ENCODE data around the gene FBXO10. TPM values are rescaled to one million over a fixed set of nuclear protein-coding genes. Genes with fewer than 3 reads are reported as not detected.

The FBXO10 gene
- total and polyA plus RNA-seq, 10 of the 15 experiments (the other 5 are each of a cell fraction or from before 2014, with no cell fraction given), result 1.6 to 17.2 (median 9.6) TPM

GRCh38 chr9:37542895-37543294 is 33.3 kb downstream of the FBXO10 start:
- ChIA-PET SMC1A (ENCODE audit: uncharacterized antibody, unreplicated experiment) (interaction anchor here (1.2 kb wide), 1 partner anchor 12 kb away, joined by 3 read pairs; no protein-coding TSS in a partner anchor), POLR2A (no interaction called here), RAD21 (ENCODE audit: unreplicated experiment) (no interaction called here), CTCF (no interaction called here)
- in situ Hi-C loops (cut with MboI) (no loop called here), intact Hi-C loops (cut with micrococcal nuclease; ENCODE audit: unreplicated experiment) (no loop called here)
- Histone ChIP-seq H3K4me3 (no peak overlapping the region), H3K79me2 (ENCODE audit: control insufficient read depth, insufficient read depth, low read length) (no peaks in the 10 kb centered on the region), H3K27ac (ENCODE audit: control insufficient read depth, insufficient read depth) (no peak overlapping the region), H3K9me3 (replicated peaks; ENCODE audit: control insufficient read depth, insufficient read depth, low read length) (no peaks in the 10 kb centered on the region), H3K9ac (ENCODE audit: control insufficient read depth, insufficient read depth, low read length) (no peak overlapping the region), H3K4me2 (ENCODE audit: control insufficient read depth, insufficient read depth) (no peak overlapping the region), H3K27me3 (replicated peaks in 1 of 2; ENCODE audit: control insufficient read depth in 2 of 2, insufficient read depth in 2 of 2, low read length in 1 of 2) (no peaks in the 10 kb centered on the region), H2AFZ (ENCODE audit: control insufficient read depth, low read depth, low read length) (no peak overlapping the region), H4K20me1 (ENCODE audit: control insufficient read depth, insufficient read depth) (no peaks in the 10 kb centered on the region), H3K4me1 (ENCODE audit: control insufficient read depth, insufficient read depth, low read length) (no peaks in the 10 kb centered on the region), H3K36me3 (ENCODE audit: control insufficient read depth in 2 of 2, insufficient read depth in 2 of 2, low read length in 1 of 2) (peaks cover 0 to 5% of the 10 kb centered on the region in 2 experiments; a peak in 2 of 4 replicates)
- BruUV-seq (replicated peaks), result no TSS peak
- DNase-seq (ENCODE audit: low read depth, low spot score) (no peak), FAIRE-seq (no peak), ATAC-seq (no peak)
- TF ChIP-seq SIN3A (IDR thresholded peaks at IDR 0.05; ENCODE audit: low read depth, low read length) (no peak), ASH2L (IDR thresholded peaks at IDR 0.05; ENCODE audit: borderline replicate concordance, low read depth) (no peak), NFIC (IDR thresholded peaks at IDR 0.05; ENCODE audit: low read depth, low read length) (no peak), REST (IDR thresholded peaks at IDR 0.05; ENCODE audit: low read depth, low read length) (no peak), TCF3 (IDR thresholded peaks at IDR 0.05; ENCODE audit: borderline replicate concordance, insufficient read depth, low read depth, low read length) (no peak), CBFB (IDR thresholded peaks at IDR 0.05; ENCODE audit: low read depth) (no peak), CHD4 (IDR thresholded peaks at IDR 0.05) (no peak), DPF2 (IDR thresholded peaks at IDR 0.05) (no peak), WRNIP1 (IDR thresholded peaks at IDR 0.05; ENCODE audit: borderline replicate concordance, low read depth, low read length) (no peak), RBBP5 (conservative IDR thresholded peaks at IDR 0.05) (no peak), KDM1A (IDR thresholded peaks at IDR 0.05; ENCODE audit: borderline replicate concordance) (no peak)
- TF ChIP-seq, protein P1, sequence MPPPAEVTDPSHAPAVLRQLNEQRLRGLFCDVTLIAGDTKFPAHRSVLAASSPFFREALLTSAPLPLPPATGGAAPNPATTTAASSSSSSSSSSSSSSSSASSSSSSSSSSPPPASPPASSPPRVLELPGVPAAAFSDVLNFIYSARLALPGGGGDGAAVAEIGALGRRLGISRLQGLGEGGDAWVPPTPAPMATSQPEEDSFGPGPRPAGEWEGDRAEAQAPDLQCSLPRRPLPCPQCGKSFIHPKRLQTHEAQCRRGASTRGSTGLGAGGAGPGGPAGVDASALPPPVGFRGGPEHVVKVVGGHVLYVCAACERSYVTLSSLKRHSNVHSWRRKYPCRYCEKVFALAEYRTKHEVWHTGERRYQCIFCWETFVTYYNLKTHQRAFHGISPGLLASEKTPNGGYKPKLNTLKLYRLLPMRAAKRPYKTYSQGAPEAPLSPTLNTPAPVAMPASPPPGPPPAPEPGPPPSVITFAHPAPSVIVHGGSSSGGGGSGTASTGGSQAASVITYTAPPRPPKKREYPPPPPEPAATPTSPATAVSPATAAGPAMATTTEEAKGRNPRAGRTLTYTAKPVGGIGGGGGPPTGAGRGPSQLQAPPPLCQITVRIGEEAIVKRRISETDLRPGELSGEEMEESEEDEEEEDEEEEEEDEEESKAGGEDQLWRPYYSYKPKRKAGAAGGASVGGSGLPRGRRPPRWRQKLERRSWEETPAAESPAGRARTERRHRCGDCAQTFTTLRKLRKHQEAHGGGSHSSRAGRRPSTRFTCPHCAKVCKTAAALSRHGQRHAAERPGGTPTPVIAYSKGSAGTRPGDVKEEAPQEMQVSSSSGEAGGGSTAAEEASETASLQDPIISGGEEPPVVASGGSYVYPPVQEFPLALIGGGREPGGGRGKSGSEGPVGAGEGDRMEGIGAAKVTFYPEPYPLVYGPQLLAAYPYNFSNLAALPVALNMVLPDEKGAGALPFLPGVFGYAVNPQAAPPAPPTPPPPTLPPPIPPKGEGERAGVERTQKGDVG (CRISPR knock-in tag; IDR thresholded peaks at IDR 0.05), result no peak
- TF ChIP-seq, protein P2, sequence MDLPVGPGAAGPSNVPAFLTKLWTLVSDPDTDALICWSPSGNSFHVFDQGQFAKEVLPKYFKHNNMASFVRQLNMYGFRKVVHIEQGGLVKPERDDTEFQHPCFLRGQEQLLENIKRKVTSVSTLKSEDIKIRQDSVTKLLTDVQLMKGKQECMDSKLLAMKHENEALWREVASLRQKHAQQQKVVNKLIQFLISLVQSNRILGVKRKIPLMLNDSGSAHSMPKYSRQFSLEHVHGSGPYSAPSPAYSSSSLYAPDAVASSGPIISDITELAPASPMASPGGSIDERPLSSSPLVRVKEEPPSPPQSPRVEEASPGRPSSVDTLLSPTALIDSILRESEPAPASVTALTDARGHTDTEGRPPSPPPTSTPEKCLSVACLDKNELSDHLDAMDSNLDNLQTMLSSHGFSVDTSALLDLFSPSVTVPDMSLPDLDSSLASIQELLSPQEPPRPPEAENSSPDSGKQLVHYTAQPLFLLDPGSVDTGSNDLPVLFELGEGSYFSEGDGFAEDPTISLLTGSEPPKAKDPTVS (IDR thresholded peaks at IDR 0.05; ENCODE audit: low read depth, low read length), result no peak
- WGBS (ENCODE audit: insufficient coverage, insufficient replicate concordance, low lambda C conversion rate, missing lambda C conversion rate), result 17% methylated on average over 1 of the region's 1 CpG
